ENCODE results near the gene NUP43. TPM values are rescaled to one million over a fixed set of nuclear protein-coding genes. Genes with fewer than 3 reads are reported as not detected.
A peak's percentile ranks its signal among the peaks of the same experiment; 100 is the strongest.

Gene NUP43
- total and polyA plus RNA-seq, 10 of the 15 experiments (the other 5 are each of a cell fraction or from before 2014, with no cell fraction given): 8.9 to 54.2 (median 27.7) TPM

DNA sequence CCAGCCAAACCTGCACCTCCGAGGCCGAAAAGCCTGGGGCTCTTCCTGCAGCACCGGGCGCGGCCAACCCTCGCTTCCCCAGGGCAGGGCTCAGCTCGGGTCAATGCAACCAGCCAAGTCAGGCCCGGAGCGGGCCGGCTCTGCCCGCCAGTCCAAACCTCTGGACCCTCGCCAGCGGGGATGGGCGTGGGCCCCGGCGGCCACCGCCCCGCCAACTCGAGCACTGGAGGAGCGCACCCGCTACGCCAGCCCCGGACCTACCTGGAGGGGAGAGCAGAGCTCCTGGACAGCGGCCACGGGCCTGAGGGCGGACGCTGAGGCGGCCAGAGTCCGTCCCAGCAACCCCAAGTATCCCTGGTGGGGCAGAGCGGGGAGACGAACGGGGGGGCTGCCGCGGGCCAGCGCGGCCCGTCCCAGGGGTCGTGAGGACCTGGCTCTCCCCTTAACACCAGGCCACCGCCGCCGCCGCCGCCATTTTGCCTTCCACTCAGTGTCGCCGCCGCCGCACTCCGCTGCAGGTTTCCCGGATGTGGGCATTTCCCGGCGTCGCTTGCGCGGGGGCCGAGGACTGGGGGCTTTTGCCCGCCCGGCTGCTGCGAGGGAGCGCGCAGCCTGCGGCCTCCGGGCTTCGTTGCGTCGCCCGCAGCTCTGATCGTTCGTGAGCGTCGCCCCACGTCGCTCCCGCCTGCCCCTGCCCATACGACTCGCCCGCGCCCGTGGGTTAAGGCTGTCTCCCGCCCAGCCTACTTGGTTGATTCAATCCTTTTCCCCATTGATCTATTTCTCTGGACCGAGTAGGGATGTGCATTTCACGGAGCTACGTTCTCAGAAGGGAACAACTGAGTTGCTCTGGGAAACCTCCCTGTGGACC lies 28.5 kb downstream of the NUP43 start, which contains the start of gene LATS1 (continued):
- TF ChIP-seq POLR2AphosphoS5 (IDR thresholded peaks at IDR 0.05; ENCODE audit: low read length): peak; percentile 97
- TF ChIP-seq, protein P1, sequence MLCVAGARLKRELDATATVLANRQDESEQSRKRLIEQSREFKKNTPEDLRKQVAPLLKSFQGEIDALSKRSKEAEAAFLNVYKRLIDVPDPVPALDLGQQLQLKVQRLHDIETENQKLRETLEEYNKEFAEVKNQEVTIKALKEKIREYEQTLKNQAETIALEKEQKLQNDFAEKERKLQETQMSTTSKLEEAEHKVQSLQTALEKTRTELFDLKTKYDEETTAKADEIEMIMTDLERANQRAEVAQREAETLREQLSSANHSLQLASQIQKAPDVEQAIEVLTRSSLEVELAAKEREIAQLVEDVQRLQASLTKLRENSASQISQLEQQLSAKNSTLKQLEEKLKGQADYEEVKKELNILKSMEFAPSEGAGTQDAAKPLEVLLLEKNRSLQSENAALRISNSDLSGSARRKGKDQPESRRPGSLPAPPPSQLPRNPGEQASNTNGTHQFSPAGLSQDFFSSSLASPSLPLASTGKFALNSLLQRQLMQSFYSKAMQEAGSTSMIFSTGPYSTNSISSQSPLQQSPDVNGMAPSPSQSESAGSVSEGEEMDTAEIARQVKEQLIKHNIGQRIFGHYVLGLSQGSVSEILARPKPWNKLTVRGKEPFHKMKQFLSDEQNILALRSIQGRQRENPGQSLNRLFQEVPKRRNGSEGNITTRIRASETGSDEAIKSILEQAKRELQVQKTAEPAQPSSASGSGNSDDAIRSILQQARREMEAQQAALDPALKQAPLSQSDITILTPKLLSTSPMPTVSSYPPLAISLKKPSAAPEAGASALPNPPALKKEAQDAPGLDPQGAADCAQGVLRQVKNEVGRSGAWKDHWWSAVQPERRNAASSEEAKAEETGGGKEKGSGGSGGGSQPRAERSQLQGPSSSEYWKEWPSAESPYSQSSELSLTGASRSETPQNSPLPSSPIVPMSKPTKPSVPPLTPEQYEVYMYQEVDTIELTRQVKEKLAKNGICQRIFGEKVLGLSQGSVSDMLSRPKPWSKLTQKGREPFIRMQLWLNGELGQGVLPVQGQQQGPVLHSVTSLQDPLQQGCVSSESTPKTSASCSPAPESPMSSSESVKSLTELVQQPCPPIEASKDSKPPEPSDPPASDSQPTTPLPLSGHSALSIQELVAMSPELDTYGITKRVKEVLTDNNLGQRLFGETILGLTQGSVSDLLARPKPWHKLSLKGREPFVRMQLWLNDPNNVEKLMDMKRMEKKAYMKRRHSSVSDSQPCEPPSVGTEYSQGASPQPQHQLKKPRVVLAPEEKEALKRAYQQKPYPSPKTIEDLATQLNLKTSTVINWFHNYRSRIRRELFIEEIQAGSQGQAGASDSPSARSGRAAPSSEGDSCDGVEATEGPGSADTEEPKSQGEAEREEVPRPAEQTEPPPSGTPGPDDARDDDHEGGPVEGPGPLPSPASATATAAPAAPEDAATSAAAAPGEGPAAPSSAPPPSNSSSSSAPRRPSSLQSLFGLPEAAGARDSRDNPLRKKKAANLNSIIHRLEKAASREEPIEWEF (IDR thresholded peaks at IDR 0.05; ENCODE audit: insufficient replicate concordance, low read depth, low read length): no peak
- peak; percentile 88; the same call in 1 of the 2 replicates for TF ChIP-seq RB1 (IDR thresholded peaks at IDR 0.05; ENCODE audit: borderline replicate concordance)
- TF ChIP-seq NR2C2 (IDR thresholded peaks at IDR 0.05; ENCODE audit: borderline replicate concordance, control insufficient read depth, insufficient read length, low read depth): no peak
- TF ChIP-seq JUND (IDR thresholded peaks at IDR 0.05; ENCODE audit: low read depth, low read length): no peak
- TF ChIP-seq SREBF2 (IDR thresholded peaks at IDR 0.05; ENCODE audit: low read length): no peak
- TF ChIP-seq, protein P2, sequence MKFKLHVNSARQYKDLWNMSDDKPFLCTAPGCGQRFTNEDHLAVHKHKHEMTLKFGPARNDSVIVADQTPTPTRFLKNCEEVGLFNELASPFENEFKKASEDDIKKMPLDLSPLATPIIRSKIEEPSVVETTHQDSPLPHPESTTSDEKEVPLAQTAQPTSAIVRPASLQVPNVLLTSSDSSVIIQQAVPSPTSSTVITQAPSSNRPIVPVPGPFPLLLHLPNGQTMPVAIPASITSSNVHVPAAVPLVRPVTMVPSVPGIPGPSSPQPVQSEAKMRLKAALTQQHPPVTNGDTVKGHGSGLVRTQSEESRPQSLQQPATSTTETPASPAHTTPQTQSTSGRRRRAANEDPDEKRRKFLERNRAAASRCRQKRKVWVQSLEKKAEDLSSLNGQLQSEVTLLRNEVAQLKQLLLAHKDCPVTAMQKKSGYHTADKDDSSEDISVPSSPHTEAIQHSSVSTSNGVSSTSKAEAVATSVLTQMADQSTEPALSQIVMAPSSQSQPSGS (IDR thresholded peaks at IDR 0.05; ENCODE audit: low read length): no peak
- TF ChIP-seq, protein P3, sequence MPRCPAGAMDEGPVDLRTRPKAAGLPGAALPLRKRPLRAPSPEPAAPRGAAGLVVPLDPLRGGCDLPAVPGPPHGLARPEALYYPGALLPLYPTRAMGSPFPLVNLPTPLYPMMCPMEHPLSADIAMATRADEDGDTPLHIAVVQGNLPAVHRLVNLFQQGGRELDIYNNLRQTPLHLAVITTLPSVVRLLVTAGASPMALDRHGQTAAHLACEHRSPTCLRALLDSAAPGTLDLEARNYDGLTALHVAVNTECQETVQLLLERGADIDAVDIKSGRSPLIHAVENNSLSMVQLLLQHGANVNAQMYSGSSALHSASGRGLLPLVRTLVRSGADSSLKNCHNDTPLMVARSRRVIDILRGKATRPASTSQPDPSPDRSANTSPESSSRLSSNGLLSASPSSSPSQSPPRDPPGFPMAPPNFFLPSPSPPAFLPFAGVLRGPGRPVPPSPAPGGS (IDR thresholded peaks at IDR 0.05; ENCODE audit: borderline replicate concordance, insufficient read depth, low read depth, low read length, poor library complexity, severe bottlenecking): peak; percentile 68
- TF ChIP-seq HCFC1 (IDR thresholded peaks at IDR 0.05; ENCODE audit: low read length): peak; percentile 68
- TF ChIP-seq, protein P4, sequence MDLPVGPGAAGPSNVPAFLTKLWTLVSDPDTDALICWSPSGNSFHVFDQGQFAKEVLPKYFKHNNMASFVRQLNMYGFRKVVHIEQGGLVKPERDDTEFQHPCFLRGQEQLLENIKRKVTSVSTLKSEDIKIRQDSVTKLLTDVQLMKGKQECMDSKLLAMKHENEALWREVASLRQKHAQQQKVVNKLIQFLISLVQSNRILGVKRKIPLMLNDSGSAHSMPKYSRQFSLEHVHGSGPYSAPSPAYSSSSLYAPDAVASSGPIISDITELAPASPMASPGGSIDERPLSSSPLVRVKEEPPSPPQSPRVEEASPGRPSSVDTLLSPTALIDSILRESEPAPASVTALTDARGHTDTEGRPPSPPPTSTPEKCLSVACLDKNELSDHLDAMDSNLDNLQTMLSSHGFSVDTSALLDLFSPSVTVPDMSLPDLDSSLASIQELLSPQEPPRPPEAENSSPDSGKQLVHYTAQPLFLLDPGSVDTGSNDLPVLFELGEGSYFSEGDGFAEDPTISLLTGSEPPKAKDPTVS (IDR thresholded peaks at IDR 0.05; ENCODE audit: low read depth, low read length): no peak
- TF ChIP-seq RAD51 (IDR thresholded peaks at IDR 0.05): no peak
- TF ChIP-seq TBL1XR1 (IDR thresholded peaks at IDR 0.05; ENCODE audit: low read depth, low read length): no peak
- TF ChIP-seq, protein P5, sequence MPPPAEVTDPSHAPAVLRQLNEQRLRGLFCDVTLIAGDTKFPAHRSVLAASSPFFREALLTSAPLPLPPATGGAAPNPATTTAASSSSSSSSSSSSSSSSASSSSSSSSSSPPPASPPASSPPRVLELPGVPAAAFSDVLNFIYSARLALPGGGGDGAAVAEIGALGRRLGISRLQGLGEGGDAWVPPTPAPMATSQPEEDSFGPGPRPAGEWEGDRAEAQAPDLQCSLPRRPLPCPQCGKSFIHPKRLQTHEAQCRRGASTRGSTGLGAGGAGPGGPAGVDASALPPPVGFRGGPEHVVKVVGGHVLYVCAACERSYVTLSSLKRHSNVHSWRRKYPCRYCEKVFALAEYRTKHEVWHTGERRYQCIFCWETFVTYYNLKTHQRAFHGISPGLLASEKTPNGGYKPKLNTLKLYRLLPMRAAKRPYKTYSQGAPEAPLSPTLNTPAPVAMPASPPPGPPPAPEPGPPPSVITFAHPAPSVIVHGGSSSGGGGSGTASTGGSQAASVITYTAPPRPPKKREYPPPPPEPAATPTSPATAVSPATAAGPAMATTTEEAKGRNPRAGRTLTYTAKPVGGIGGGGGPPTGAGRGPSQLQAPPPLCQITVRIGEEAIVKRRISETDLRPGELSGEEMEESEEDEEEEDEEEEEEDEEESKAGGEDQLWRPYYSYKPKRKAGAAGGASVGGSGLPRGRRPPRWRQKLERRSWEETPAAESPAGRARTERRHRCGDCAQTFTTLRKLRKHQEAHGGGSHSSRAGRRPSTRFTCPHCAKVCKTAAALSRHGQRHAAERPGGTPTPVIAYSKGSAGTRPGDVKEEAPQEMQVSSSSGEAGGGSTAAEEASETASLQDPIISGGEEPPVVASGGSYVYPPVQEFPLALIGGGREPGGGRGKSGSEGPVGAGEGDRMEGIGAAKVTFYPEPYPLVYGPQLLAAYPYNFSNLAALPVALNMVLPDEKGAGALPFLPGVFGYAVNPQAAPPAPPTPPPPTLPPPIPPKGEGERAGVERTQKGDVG (CRISPR knock-in tag; IDR thresholded peaks at IDR 0.05): no peak
- no peak for TF ChIP-seq KDM1A (IDR thresholded peaks at IDR 0.05; ENCODE audit: borderline replicate concordance)
- peak; percentile 11 for TF ChIP-seq MEF2B (IDR thresholded peaks at IDR 0.05; ENCODE audit: partially characterized antibody, poor library complexity, severe bottlenecking)

Data from GM12878 (cell line).